Stimulated activated CD4-positive, alpha-beta T cell treated with anti-CD3 and anti-CD28 coated beads, Interleukin-12 subunit alpha, Interleukin-12 subunit beta, amount 100 ng/mL, for 48 hours (primary cell): ENCODE data around the gene PAX2.

ENCODE experiments used
- DNase-seq, 3 donors: peaks; one replicate each; pipeline ENCODE4 v3.0.0-alpha.2; 2020; ENCODE audit warnings: low read depth in 2 of 3, low spot score in 1 of 3

Gene PAX2

GRCh38 chr10:100738055-100738827, 7.1 kb upstream of the PAX2 start:
- no peak for DNase-seq

GRCh38 chr10:100739517-100740368, 5.6 kb upstream of the PAX2 start:
- DNase-seq, result no peak

- no peak for DNase-seq
These were observed 4.7 kb upstream of the PAX2 start for GRCh38 chr10:100740476-100741377.

- no peak for DNase-seq
These were observed 3.9 kb upstream of the PAX2 start for GRCh38 chr10:100741378-100742075.

- DNase-seq, result no peak
These were observed 3.2 kb upstream of the PAX2 start for GRCh38 chr10:100742076-100742771.

- no peak for DNase-seq
These were observed 2.4 kb upstream of the PAX2 start for GRCh38 chr10:100742936-100743335.

- peak in 1 of 3 donors; percentile 37 for DNase-seq
These were observed 1.7 kb upstream of the PAX2 start for GRCh38 chr10:100743626-100744135.

GRCh38 chr10:100744136-100744986, 1.0 kb upstream of the PAX2 start:
- DNase-seq, result no peak

- no peak for DNase-seq
These were observed 751 bp downstream of the PAX2 start for GRCh38 chr10:100745882-100746783.

GRCh38 chr10:100746784-100747455, 1.5 kb downstream of the PAX2 start:
- no peak for DNase-seq

GRCh38 chr10:100747456-100748230, 2.3 kb downstream of the PAX2 start:
- no peak for DNase-seq

GRCh38 chr10:100748231-100749058, 3.1 kb downstream of the PAX2 start:
- no peak for DNase-seq

- no peak for DNase-seq
These were observed 3.6 kb downstream of the PAX2 start for GRCh38 chr10:100749059-100749308.

- no peak for DNase-seq
These were observed 4.2 kb downstream of the PAX2 start for GRCh38 chr10:100749309-100750217.
